ENCODE data around the gene EEFSEC. TPM values are rescaled to one million over a fixed set of nuclear protein-coding genes. Genes with fewer than 3 reads are reported as not detected.

EEFSEC gene
- total RNA-seq, 4 donors from 2014 or later, result 11.7 to 23.0 (median 14.9) TPM

DNA sequence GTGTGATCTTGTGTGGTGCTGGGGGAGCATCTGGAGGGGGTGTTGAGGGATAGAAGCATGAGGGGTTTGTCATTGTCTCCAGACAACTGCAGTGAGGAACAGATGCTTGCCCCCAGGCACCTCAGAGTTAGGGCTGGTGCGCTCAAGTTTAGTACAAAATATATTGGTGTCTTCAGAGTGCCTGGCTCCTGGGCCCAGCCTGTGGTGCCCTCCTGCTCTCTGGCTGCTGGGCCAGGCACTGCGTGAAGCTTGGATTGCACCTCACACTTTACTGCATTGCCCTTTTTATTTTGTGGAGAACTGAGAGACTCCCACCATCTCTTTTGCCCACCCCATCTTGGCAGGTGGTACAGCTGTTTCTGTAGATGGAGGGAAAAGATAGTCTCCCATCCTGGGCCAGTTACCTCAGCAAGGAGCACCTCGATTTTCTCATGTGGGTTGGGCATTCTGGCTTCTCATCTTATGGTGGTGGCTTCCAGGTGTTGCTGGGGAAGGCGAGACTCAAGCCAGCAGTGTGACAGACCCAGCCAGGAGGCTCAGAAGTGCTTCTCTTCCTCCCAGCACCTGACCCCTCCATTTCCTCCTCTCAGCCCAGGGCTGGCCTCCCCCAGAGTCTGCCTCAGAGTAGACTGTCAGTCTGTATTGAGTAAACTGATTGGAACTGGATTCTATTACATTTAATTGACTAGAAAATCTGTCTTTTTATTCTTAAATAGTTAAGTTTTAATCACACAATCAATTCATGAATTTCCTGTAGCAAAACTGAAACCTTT lies 173.0 kb downstream of the EEFSEC start:
- TF ChIP-seq, protein P1, sequence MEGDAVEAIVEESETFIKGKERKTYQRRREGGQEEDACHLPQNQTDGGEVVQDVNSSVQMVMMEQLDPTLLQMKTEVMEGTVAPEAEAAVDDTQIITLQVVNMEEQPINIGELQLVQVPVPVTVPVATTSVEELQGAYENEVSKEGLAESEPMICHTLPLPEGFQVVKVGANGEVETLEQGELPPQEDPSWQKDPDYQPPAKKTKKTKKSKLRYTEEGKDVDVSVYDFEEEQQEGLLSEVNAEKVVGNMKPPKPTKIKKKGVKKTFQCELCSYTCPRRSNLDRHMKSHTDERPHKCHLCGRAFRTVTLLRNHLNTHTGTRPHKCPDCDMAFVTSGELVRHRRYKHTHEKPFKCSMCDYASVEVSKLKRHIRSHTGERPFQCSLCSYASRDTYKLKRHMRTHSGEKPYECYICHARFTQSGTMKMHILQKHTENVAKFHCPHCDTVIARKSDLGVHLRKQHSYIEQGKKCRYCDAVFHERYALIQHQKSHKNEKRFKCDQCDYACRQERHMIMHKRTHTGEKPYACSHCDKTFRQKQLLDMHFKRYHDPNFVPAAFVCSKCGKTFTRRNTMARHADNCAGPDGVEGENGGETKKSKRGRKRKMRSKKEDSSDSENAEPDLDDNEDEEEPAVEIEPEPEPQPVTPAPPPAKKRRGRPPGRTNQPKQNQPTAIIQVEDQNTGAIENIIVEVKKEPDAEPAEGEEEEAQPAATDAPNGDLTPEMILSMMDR (IDR thresholded peaks at IDR 0.05), result no peak
- DNase-seq (ENCODE audit: low spot score) (no peak), ATAC-seq (ENCODE audit: low FRiP score) (no peak)

DNA sequence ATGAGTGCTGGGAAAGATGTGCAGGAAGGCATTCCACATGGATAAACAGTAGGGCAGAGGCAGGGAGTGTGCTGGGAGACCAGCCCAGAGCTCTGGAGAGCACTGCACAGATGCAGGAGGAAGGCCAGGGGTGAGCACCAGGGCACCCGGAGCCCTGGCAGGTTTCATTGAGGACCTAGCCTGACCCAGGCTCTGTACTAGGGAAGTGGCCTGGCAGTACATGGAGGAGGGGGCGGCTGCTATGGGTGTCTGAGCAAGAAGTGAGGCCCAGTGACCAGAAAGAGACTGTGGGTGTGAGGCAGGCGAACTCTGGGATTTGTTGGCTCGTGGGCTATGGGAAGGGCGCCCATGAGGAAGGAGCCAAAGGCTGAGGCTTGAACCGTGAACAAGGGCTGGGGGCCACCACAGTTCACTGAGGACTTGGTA lies 174.3 kb downstream of the EEFSEC start:
- TF ChIP-seq, protein P1 (IDR thresholded peaks at IDR 0.05), result no peak
- DNase-seq (ENCODE audit: low spot score) (no peak), ATAC-seq (ENCODE audit: low FRiP score) (no peak)

DNA sequence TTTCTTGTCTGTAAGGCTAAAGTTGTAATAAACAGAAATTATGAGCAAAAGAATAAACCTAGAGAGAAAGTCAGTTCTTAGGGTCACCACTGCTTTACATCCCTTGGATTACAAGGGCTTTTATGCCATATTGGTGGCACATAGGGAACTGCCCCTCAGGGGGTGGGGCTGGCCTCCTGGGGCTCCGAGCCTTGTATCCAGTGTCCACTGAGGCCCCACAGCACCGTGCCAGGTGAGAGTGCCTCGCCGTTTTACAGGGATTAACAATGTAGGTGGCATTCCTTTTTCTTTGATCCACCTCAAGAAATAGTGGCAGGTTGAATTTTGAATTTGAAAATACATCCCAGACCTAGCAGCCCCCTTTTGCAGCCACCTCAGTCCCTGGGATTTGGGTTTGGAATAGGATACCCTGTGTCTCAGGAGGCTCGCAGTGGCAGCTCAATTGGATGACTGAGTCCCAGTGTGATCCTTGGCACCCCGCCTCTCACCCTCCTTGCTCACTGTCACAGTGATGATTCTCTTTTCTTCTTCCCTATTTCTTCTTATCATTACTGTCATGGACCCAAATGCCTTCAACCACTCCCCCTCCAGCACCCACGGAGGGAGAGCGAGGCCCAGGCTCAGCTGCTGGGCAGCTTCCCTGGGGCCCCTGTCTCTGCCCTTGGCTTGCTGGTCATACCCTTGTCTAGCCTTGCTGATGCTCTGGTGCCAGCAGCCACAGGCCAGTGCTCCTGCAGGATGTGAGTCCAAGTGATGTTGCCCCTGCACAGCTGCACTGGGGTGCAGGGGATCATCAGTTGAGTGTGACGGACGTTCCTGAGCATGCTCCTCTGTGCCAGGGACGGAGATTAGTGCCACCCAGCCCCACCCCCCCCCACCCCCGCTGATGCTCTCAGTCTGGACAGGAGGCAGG lies 175.5 kb downstream of the EEFSEC start:
- ATAC-seq (ENCODE audit: low FRiP score) (no peak), DNase-seq (ENCODE audit: low spot score) (no peak)
- TF ChIP-seq, protein P1 (IDR thresholded peaks at IDR 0.05), result no peak

DNA sequence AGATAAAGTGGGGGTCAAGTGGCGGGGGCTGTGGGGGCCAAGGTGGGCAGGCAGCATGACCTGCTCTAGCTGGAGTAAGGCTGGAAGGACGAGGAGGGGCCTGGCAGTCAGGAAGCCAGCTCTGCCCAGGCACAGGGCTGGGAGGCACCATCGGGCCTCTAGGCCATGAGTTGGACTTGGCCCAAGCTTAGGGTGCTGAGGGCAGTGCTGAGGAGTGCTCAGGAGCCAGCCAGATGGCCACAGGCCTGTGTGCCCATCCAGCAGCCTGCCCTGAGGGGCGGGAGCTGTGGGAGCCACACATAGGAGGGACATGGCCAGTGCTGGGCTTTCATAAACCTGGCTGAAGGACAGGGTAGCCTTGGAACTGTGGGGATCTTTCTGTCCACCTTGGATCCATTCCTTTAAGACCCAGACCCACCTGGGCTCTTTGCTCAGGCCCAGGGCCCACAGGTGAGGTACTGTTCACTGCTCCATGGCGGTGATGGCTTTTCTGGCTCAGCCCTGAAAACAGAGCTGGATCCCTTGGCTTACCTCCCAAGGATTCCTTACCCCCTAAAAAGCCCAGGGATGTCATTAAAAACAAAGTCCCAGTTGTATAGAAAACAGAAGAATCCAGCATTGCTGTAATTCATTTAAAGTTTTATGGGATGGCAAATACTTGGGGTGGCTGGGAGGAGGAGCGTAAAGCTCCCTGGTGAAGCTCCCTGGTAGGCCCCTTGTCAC lies 176.4 kb downstream of the EEFSEC start:
- TF ChIP-seq, protein P1 (IDR thresholded peaks at IDR 0.05), result no peak
- ATAC-seq (ENCODE audit: low FRiP score) (no peak), DNase-seq (ENCODE audit: low spot score) (no peak)

DNA sequence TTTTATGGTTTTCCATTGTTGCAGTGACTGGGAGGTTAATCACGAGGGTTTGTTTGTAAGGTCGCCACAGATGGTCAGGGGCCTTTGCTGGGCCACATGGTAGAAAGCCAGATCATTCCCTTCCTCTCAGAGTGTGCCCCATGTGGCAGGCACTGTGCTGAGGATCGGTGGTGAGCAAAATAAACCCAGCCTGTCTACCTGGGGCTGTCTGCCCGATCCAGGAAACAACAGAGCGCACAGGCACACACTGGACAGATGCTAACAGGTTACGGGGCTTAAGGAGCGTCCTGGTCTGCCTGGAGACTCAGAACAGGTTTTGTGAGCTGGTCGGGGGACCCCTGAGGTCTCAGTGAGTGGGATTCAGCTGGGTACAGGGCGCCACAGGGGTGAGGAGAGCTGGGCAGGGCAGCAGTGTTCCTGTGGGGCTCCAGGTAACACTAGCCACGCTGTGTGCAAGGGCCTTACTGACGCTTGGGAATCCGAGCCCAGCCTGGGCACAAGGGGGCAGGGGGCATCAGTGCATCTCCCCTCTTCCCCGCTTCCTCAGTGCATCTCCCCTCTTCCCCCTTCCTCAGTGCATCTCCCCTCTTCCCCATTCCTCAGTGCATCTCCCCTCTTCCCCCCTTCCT lies 177.0 kb downstream of the EEFSEC start:
- ATAC-seq (ENCODE audit: low FRiP score), result no peak
- TF ChIP-seq, protein P1 (IDR thresholded peaks at IDR 0.05), result no peak
- DNase-seq (ENCODE audit: low spot score), result no peak

DNA sequence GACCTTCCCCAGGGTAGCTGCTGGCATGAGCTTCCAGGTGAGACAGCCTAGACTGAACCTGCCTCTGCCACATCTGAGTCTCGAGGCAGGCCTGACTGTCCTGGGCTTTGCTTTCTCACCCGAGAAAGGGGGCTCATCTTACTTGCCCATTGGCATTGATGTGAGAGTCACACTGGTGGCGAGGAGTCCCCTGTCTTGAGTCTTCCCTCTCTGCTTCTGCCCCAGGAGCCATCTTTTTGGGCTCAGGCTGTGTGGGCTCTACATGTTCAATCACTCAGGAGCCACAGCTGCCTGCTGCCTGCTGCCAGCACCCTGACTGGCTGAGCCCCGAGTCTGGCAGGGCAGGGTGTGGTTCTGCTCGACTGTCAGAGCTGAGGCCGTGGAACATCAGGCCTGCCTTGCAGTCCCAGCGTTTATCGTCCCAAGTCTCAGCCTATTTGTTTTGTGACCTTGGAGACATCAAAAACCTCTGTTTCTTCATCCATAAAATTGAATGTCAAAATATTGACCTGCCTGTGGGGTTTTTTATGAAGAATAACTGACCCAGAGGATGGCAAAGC lies 180.9 kb downstream of the EEFSEC start:
- TF ChIP-seq, protein P1 (IDR thresholded peaks at IDR 0.05), result no peak
- DNase-seq (ENCODE audit: low spot score) (no peak), ATAC-seq (ENCODE audit: low FRiP score) (no peak)
